Measurements from ENCODE around the gene TBATA.

TBATA gene

DNA sequence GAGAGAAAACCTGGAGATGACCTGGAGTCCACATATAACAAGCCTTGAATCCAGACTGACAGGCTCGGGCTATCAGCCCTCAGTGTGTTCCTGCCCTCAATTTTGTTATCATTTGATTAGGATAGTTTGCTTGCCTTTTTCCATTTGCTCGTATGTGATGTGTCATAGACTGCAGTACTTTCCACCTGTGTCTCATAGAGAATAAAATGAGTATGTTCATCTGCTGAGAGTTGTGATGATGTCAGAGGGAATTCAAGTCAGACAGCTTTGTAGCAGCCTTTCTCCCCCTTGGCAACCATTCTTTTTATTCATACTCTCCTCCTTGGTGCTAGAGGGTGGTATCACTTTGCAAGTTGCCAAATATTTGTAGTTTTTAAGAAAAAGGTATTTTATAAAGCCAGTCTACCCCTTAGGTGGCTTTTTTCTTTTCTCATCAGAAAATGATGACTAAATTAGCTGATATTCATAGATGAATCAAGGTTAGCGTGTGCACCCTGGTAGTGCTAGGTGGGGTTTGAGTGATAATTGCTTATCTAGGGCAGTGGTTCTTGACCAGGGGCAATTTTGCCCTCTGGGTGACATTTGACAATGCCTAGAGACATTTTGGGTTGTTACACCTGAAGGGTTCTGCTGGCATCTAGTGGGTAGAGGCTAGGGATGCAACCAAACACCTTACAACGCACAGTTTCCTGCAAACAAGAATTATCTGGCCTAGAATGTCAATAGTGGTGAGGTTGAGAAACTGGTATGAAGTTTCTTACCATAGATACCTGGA lies 36.0 kb upstream of the TBATA start:
- no peak overlapping the region for H3K4me3 ChIP-seq (ENCODE audit: low read depth in 1 of 2, low read length in 2 of 2)
- H3K27ac ChIP-seq (ENCODE audit: low read depth, low read length) = no peak overlapping the region
- H3K9me3 ChIP-seq (ENCODE audit: low read length) = no peaks in the 10 kb centered on the region
- H3K4me1 ChIP-seq (ENCODE audit: insufficient read depth, low read length) = peaks cover 11% of the 10 kb centered on the region
- peaks cover 13% of the 10 kb centered on the region for H3K36me3 ChIP-seq (ENCODE audit: insufficient read depth, low read length)
- H3K9ac ChIP-seq (ENCODE audit: low read length) = no peak overlapping the region
- no peaks in the 10 kb centered on the region for H3K27me3 ChIP-seq (ENCODE audit: control insufficient read depth in 1 of 2, insufficient read depth in 2 of 2, low read length in 2 of 2)

DNA sequence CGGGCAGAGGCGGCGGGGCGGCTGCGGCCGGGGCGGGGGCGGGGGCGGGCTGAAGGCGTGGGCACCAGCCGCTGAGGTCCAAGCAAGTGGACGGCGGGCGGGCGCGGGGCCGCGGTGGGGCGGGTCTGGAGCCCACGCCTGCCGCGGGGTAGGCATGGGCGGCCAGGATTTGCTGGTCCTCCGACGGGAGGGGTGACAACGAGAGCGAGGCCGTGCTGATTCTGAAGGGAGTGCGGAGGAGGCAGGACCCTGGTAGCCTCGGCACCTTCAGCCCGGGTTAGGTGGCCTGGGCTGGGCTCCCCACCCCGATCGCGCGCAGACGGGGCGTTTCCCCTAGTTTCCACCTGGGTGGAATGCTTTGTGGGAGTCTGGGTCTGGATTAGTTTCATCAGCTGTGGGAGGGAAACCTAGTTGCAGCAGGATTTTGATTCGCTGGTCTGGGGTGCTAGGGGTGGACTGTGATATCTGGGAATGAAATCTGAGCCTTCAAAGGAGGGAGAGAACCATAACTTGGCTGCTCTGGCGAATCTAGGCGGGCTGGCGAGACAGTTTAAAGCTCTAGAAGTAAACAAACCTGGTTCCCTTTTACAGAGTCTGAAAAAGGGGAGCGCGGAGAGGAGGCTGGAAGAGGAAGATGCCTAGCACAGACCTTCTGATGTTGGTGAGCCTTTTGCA lies 31.2 kb upstream of the TBATA start:
- Histone ChIP-seq H3K4me1 (ENCODE audit: insufficient read depth, low read length) (peaks cover 17% of the 10 kb centered on the region), H3K4me3 (ENCODE audit: low read depth in 1 of 2, low read length in 2 of 2) (peak overlapping the region; percentile 66 to 86), H3K9me3 (ENCODE audit: low read length) (no peaks in the 10 kb centered on the region), H3K27ac (ENCODE audit: low read depth, low read length) (peak overlapping the region; percentile 81), H3K27me3 (ENCODE audit: control insufficient read depth in 1 of 2, insufficient read depth in 2 of 2, low read length in 2 of 2) (no peaks in the 10 kb centered on the region), H3K36me3 (ENCODE audit: insufficient read depth, low read length) (peaks cover 12% of the 10 kb centered on the region), H3K9ac (ENCODE audit: low read length) (peak overlapping the region; percentile 63)

DNA sequence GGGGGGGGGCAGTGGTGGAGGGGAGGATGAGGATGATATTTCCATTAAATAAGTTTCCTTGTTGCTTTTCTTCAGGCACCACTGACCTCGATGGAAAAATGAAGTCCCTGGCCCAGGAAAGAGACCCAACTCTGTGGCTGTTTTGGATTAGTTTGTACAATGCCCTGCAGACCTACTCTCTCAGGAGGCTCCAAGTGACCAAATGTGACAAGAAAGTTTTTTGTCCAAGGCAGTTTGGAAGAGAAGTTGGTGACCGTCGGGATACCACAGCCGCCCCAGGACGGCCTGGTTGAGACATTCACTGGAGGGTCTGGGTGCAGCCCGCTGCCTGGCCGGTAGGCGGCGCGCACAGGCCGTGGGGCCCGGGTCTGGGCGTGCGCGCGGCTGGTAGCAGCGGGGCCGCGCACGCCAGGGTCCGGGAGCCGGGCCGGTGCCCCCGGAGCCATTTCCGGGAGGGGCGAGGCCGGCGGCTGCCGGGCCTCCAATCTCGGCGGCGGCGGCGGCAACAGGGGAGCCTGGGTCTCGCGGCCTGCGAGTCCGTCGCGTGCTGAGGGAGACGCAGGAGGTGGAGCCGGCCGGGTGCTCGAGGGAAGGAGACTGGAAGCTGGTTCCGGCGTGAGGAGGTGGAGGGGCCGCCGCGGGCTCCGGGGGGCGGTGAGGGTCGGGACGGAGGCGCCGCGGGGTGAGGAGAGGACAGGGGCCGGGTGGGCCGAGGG lies 30.5 kb upstream of the TBATA start, which contains the start of gene SGPL1:
SGPL1 (plus strand) TSS at position 445 of the 716 bp plus-strand sequence. CDS start 906 bp downstream, outside the sequence.
- Histone ChIP-seq H3K9ac (ENCODE audit: low read length) (peak within 1 kb of the TSS; percentile 63), H3K4me3 (ENCODE audit: low read depth in 1 of 2, low read length in 2 of 2) (peak within 1 kb of the TSS; percentile 66 to 86), H3K27me3 (ENCODE audit: control insufficient read depth in 1 of 2, insufficient read depth in 2 of 2, low read length in 2 of 2) (no peaks in the 10 kb centered on the region), H3K36me3 (ENCODE audit: insufficient read depth, low read length) (peaks cover 5% of the 10 kb centered on the region), H3K27ac (ENCODE audit: low read depth, low read length) (peak within 1 kb of the TSS; percentile 81), H3K9me3 (ENCODE audit: low read length) (no peaks in the 10 kb centered on the region), H3K4me1 (ENCODE audit: insufficient read depth, low read length) (peaks cover 17% of the 10 kb centered on the region)

DNA sequence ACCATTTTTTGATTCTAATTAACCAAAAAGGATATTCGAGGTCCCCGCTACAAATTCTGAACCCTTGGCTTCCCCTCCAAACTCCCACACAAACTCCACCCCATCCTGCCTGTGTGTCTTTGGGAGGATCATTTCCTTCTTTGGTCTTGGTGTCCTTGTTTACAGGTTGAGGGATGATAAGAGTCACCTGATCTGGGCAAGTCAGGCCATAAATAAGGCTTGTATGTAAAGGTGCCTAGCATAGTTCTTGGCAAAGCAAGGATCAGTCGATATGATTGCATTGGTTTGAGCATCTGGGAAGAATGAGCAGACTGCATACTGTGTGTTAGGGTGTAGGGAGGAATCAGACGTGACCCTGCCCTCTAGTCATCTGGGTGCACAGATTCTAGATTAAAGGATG lies 28.9 kb upstream of the TBATA start:
- H3K27me3 ChIP-seq (ENCODE audit: control insufficient read depth in 1 of 2, insufficient read depth in 2 of 2, low read length in 2 of 2) = no peaks in the 10 kb centered on the region
- H3K36me3 ChIP-seq (ENCODE audit: insufficient read depth, low read length) = peaks cover 1% of the 10 kb centered on the region
- H3K4me1 ChIP-seq (ENCODE audit: insufficient read depth, low read length) = peaks cover 17% of the 10 kb centered on the region
- H3K9me3 ChIP-seq (ENCODE audit: low read length) = no peaks in the 10 kb centered on the region
- no peak overlapping the region for H3K27ac ChIP-seq (ENCODE audit: low read depth, low read length)
- H3K4me3 ChIP-seq (ENCODE audit: low read depth in 1 of 2, low read length in 2 of 2) = no peak overlapping the region
- H3K9ac ChIP-seq (ENCODE audit: low read length) = no peak overlapping the region

DNA sequence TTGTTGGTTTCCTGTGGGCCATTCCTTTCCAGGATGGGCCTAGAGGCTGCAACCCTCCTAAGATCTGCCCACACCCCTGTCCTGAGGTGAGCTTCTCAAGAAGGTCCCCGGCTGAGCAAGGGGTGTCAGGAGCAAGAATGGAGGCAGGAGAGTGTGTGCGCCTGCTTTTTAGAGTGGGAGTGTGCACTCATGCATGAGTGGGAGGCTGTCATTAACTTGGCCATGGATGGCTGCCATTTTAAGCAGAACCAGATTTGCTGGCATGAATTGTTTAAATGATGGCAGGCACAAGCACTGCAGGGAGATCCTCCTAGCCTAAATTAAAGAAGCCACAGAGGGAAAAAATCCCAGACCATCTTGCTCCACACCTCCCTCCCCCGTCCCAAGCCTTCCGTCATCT lies 27.6 kb upstream of the TBATA start:
- Histone ChIP-seq H3K27me3 (ENCODE audit: control insufficient read depth in 1 of 2, insufficient read depth in 2 of 2, low read length in 2 of 2) (no peaks in the 10 kb centered on the region), H3K27ac (ENCODE audit: low read depth, low read length) (no peak overlapping the region), H3K36me3 (ENCODE audit: insufficient read depth, low read length) (no peaks in the 10 kb centered on the region), H3K4me1 (ENCODE audit: insufficient read depth, low read length) (peaks cover 17% of the 10 kb centered on the region), H3K9ac (ENCODE audit: low read length) (no peak overlapping the region), H3K4me3 (ENCODE audit: low read depth in 1 of 2, low read length in 2 of 2) (no peak overlapping the region), H3K9me3 (ENCODE audit: low read length) (no peaks in the 10 kb centered on the region)

DNA sequence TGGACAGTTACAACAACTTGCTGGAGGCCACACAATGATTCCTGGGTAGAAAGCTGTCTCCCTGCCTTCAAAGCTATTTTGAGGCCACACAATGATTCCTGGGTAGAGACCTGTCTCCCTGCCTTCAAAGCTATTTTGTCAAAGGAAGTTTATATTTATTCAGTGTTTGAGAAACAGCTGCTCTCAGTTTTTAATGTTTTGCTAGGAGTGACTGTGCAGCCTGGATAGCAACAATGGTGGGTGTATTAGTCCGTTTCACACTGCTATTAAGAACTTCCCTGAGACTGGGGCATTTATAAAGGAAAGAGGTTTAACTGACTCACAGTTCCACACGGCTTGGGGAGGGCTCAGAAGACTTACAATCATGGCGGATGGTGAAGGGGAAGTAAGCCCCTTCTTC lies 26.7 kb upstream of the TBATA start:
- H3K9me3 ChIP-seq (ENCODE audit: low read length) = no peaks in the 10 kb centered on the region
- peaks cover 9% of the 10 kb centered on the region for H3K4me1 ChIP-seq (ENCODE audit: insufficient read depth, low read length)
- no peaks in the 10 kb centered on the region for H3K27me3 ChIP-seq (ENCODE audit: control insufficient read depth in 1 of 2, insufficient read depth in 2 of 2, low read length in 2 of 2)
- H3K36me3 ChIP-seq (ENCODE audit: insufficient read depth, low read length) = no peaks in the 10 kb centered on the region
- no peak overlapping the region for H3K9ac ChIP-seq (ENCODE audit: low read length)
- H3K4me3 ChIP-seq (ENCODE audit: low read depth in 1 of 2, low read length in 2 of 2) = no peak overlapping the region
- H3K27ac ChIP-seq (ENCODE audit: low read depth, low read length) = no peak overlapping the region

DNA sequence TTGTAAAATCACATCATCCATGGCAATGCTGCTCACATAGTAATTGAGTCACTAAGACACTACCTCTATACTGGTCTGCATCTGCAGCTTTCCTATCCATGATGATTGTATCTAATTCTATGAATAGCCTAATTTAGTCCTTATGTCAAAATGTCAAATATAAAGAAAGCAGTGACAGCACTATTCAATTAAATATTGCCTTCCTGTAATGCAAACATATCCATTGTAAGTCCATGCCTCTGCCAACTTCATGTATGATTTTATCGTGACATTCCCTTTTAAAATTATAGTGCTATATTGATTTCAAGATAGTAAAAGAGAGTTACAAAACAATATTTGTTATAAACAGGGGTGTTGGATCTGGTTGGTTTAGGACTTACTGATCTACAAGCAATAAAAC lies 25.8 kb upstream of the TBATA start:
- Histone ChIP-seq H3K9me3 (ENCODE audit: low read length) (no peaks in the 10 kb centered on the region), H3K27ac (ENCODE audit: low read depth, low read length) (no peak overlapping the region), H3K4me1 (ENCODE audit: insufficient read depth, low read length) (peaks cover 6% of the 10 kb centered on the region), H3K36me3 (ENCODE audit: insufficient read depth, low read length) (no peaks in the 10 kb centered on the region), H3K9ac (ENCODE audit: low read length) (no peak overlapping the region), H3K4me3 (ENCODE audit: low read depth in 1 of 2, low read length in 2 of 2) (no peak overlapping the region), H3K27me3 (ENCODE audit: control insufficient read depth in 1 of 2, insufficient read depth in 2 of 2, low read length in 2 of 2) (no peaks in the 10 kb centered on the region)

DNA sequence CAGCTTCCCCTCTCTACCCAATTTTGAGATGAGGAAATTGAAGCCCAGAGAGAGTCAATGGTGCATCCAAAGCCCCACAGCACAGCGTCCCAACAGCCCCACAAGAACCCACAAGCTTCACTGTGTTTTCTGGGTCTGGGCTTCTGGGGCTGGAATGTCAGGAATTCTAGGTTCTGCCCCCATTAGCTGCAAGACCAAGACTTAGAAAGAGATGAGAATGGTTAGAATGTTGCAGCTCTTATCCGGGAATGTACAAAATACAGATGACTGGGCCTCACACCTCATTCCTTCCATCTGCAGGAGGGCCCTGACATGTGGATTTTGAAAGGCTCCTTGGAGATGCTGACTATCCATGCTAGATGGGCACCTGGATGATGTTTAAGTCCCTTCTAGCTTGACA lies 24.5 kb upstream of the TBATA start:
- no peaks in the 10 kb centered on the region for H3K36me3 ChIP-seq (ENCODE audit: insufficient read depth, low read length)
- H3K4me3 ChIP-seq (ENCODE audit: low read depth in 1 of 2, low read length in 2 of 2) = no peak overlapping the region
- H3K9ac ChIP-seq (ENCODE audit: low read length) = no peak overlapping the region
- H3K27ac ChIP-seq (ENCODE audit: low read depth, low read length) = no peak overlapping the region
- no peaks in the 10 kb centered on the region for H3K4me1 ChIP-seq (ENCODE audit: insufficient read depth, low read length)
- H3K9me3 ChIP-seq (ENCODE audit: low read length) = no peaks in the 10 kb centered on the region
- no peaks in the 10 kb centered on the region for H3K27me3 ChIP-seq (ENCODE audit: control insufficient read depth in 1 of 2, insufficient read depth in 2 of 2, low read length in 2 of 2)

DNA sequence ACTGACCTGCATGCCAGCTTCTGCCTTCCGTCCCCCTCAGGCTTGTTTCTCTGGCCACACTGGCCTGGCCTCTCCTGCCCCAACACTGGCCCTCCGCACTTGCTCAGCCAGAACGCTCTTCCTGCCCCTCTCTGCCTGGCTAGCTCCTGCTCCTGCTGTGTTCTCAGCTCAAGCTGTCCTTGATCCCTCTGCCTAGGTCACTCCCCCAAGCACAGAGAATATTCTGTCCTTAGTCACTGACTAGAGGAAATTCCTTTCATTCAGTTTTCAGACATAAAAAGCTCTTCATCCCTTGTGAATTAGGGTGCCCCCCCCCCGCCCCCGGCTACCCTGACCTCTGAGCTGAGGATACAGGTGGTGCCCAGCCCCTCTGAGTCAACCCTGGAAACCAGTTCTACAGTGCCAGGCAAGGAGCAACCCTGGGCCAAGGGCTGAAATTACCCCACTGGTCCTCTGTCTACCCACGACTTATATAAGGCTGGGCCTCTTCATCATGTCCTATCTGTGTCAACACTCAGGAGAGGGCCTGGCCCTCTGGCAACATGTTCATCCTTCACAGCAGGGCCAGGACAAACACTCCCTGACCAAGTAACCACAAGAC lies 23.9 kb upstream of the TBATA start:
- Histone ChIP-seq H3K27ac (ENCODE audit: low read depth, low read length) (no peak overlapping the region), H3K4me1 (ENCODE audit: insufficient read depth, low read length) (no peaks in the 10 kb centered on the region), H3K4me3 (ENCODE audit: low read depth in 1 of 2, low read length in 2 of 2) (no peak overlapping the region), H3K9me3 (ENCODE audit: low read length) (no peaks in the 10 kb centered on the region), H3K9ac (ENCODE audit: low read length) (no peak overlapping the region), H3K36me3 (ENCODE audit: insufficient read depth, low read length) (no peaks in the 10 kb centered on the region), H3K27me3 (ENCODE audit: control insufficient read depth in 1 of 2, insufficient read depth in 2 of 2, low read length in 2 of 2) (no peaks in the 10 kb centered on the region)

DNA sequence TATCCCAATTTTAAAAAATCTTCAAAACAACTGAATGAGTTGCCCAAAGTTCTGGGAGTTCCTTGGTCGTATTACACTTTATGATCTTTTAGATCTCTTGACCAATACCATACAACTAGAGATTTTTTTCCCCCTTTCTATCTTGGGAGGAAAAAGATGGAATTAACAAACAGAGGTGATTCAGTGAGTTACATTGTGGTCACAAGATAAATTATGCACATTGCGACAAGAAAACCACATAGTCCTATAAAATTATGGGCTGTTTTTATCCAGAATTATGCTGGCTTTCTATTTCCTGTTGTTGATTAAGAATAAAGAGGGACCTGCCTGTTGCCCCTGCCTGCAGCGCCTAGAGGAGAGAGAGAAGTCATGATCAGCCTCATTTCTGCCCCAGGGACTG lies 22.4 kb upstream of the TBATA start:
- Histone ChIP-seq H3K9ac (ENCODE audit: low read length) (no peak overlapping the region), H3K27me3 (ENCODE audit: control insufficient read depth in 1 of 2, insufficient read depth in 2 of 2, low read length in 2 of 2) (no peaks in the 10 kb centered on the region), H3K36me3 (ENCODE audit: insufficient read depth, low read length) (no peaks in the 10 kb centered on the region), H3K27ac (ENCODE audit: low read depth, low read length) (no peak overlapping the region), H3K9me3 (ENCODE audit: low read length) (no peaks in the 10 kb centered on the region), H3K4me1 (ENCODE audit: insufficient read depth, low read length) (no peaks in the 10 kb centered on the region), H3K4me3 (ENCODE audit: low read depth in 1 of 2, low read length in 2 of 2) (no peak overlapping the region)

DNA sequence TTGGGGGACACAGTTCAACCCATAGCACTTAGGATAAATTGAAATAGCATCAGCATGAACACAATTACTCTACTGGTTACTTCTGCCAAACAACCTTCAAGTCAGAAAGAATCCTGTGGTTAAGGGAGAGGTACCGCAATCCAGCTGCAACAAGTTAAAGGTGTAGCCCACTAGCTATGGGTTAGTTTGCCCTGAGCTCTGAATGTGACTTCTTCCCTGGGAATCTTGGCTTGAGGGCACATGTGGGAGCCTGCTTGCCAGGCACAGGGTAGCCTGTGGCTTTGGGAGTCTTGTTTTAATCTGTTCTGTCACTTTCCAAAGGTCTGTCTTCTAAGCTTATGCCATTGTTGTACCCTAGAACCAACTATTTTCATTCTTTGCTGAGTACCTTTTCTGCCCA lies 21.7 kb upstream of the TBATA start:
- Histone ChIP-seq H3K9ac (ENCODE audit: low read length) (no peak overlapping the region), H3K27ac (ENCODE audit: low read depth, low read length) (no peak overlapping the region), H3K4me3 (ENCODE audit: low read depth in 1 of 2, low read length in 2 of 2) (no peak overlapping the region), H3K36me3 (ENCODE audit: insufficient read depth, low read length) (no peaks in the 10 kb centered on the region), H3K27me3 (ENCODE audit: control insufficient read depth in 1 of 2, insufficient read depth in 2 of 2, low read length in 2 of 2) (no peaks in the 10 kb centered on the region), H3K4me1 (ENCODE audit: insufficient read depth, low read length) (no peaks in the 10 kb centered on the region), H3K9me3 (ENCODE audit: low read length) (no peaks in the 10 kb centered on the region)
